ENCODE results near the gene RIMBP2. TPM values are rescaled to one million over a fixed set of nuclear protein-coding genes. Genes with fewer than 3 reads are reported as not detected.

Gene RIMBP2
- polyA plus RNA-seq, 1 donor (not counting 4 experiments of a cell fraction or from before 2014, with no cell fraction given) = 0.16 TPM

- no peak overlapping the region for H3K27ac ChIP-seq (ENCODE audit: control insufficient read depth, insufficient read depth, low read length)
- H2AFZ ChIP-seq (ENCODE audit: control insufficient read depth, low read length) = no peak overlapping the region
- no peaks in the 10 kb centered on the region for H4K20me1 ChIP-seq (ENCODE audit: control insufficient read depth, extremely low read depth, insufficient read depth, low read length)
- H3K79me2 ChIP-seq (ENCODE audit: control insufficient read depth, insufficient read depth, low read length) = no peaks in the 10 kb centered on the region
- dilution Hi-C loops (cut with MboI; ENCODE audit: extremely low pct_ligation_motif_present, low sequenced_read_pairs) = no loop called here
- H3K4me1 ChIP-seq (ENCODE audit: control insufficient read depth, extremely low read depth, insufficient read depth, low read length) = no peaks in the 10 kb centered on the region
- H3K4me3 ChIP-seq (ENCODE audit: control insufficient read depth in 2 of 3, extremely low read depth in 1 of 3, insufficient read depth in 2 of 3, low read depth in 1 of 3, low read length in 3 of 3) = no peak overlapping the region
- DNase-seq (ENCODE audit: low read depth, low spot score) (no peak), FAIRE-seq (no peak)
- no peaks in the 10 kb centered on the region for H3K36me3 ChIP-seq (ENCODE audit: control insufficient read depth in 2 of 2, extremely low read depth in 1 of 2, insufficient read depth in 2 of 2, low read length in 2 of 2)
- TF ChIP-seq CTCF (optimal IDR thresholded peaks at IDR 0.05 in 1 of 3, IDR thresholded peaks at IDR 0.05 in 1 of 3, conservative IDR thresholded peaks at IDR 0.05 in 1 of 3; ENCODE audit: extremely low read depth in 1 of 3, insufficient read depth in 2 of 3, low read length in 3 of 3) (no peak), EZH2 (IDR thresholded peaks at IDR 0.05; ENCODE audit: low read length) (no peak)
- no peak overlapping the region for H3K9ac ChIP-seq (ENCODE audit: control insufficient read depth, extremely low read depth, insufficient read depth, low read length)
- H3K9me1 ChIP-seq (ENCODE audit: control insufficient read depth, extremely low read depth, insufficient read depth, low read length) = no peaks in the 10 kb centered on the region
- peaks cover 2% of the 10 kb centered on the region for H3K9me3 ChIP-seq (ENCODE audit: control insufficient read depth, low read depth, low read length)
- no peaks in the 10 kb centered on the region for H3K27me3 ChIP-seq (ENCODE audit: control insufficient read depth, extremely low read depth, insufficient read depth, low read length)
- no peak overlapping the region for H3K4me2 ChIP-seq (ENCODE audit: control insufficient read depth, extremely low read depth, insufficient read depth, low read depth, low read length)
Observed at GRCh38 chr12:130685250-130685787, 30.8 kb downstream of the RIMBP2 start.

- H3K36me3 ChIP-seq (ENCODE audit: control insufficient read depth in 2 of 2, extremely low read depth in 1 of 2, insufficient read depth in 2 of 2, low read length in 2 of 2) = no peaks in the 10 kb centered on the region
- H3K9me1 ChIP-seq (ENCODE audit: control insufficient read depth, extremely low read depth, insufficient read depth, low read length) = no peaks in the 10 kb centered on the region
- no peak overlapping the region for H3K9ac ChIP-seq (ENCODE audit: control insufficient read depth, extremely low read depth, insufficient read depth, low read length)
- no peaks in the 10 kb centered on the region for H3K4me1 ChIP-seq (ENCODE audit: control insufficient read depth, extremely low read depth, insufficient read depth, low read length)
- no peak for TF ChIP-seq CTCF (optimal IDR thresholded peaks at IDR 0.05 in 1 of 3, IDR thresholded peaks at IDR 0.05 in 1 of 3, conservative IDR thresholded peaks at IDR 0.05 in 1 of 3; ENCODE audit: extremely low read depth in 1 of 3, insufficient read depth in 2 of 3, low read length in 3 of 3)
- TF ChIP-seq EZH2 (IDR thresholded peaks at IDR 0.05; ENCODE audit: low read length) = no peak
- no peaks in the 10 kb centered on the region for H4K20me1 ChIP-seq (ENCODE audit: control insufficient read depth, extremely low read depth, insufficient read depth, low read length)
- H3K27me3 ChIP-seq (ENCODE audit: control insufficient read depth, extremely low read depth, insufficient read depth, low read length) = no peaks in the 10 kb centered on the region
- no peak overlapping the region for H3K27ac ChIP-seq (ENCODE audit: control insufficient read depth, insufficient read depth, low read length)
- no peak overlapping the region for H3K4me2 ChIP-seq (ENCODE audit: control insufficient read depth, extremely low read depth, insufficient read depth, low read depth, low read length)
- DNase-seq (ENCODE audit: low read depth, low spot score) = no peak
- H3K4me3 ChIP-seq (ENCODE audit: control insufficient read depth in 2 of 3, extremely low read depth in 1 of 3, insufficient read depth in 2 of 3, low read depth in 1 of 3, low read length in 3 of 3) = no peak overlapping the region
- dilution Hi-C loops (cut with MboI; ENCODE audit: extremely low pct_ligation_motif_present, low sequenced_read_pairs) = no loop called here
- no peak overlapping the region for H2AFZ ChIP-seq (ENCODE audit: control insufficient read depth, low read length)
- no peak for FAIRE-seq
- peaks cover 2% of the 10 kb centered on the region for H3K9me3 ChIP-seq (ENCODE audit: control insufficient read depth, low read depth, low read length)
- no peaks in the 10 kb centered on the region for H3K79me2 ChIP-seq (ENCODE audit: control insufficient read depth, insufficient read depth, low read length)
Observed at GRCh38 chr12:130683811-130684210, 32.3 kb downstream of the RIMBP2 start.
